Measurements from ENCODE around the gene YIPF7. TPM values are rescaled to one million over a fixed set of nuclear protein-coding genes. Genes with fewer than 3 reads are reported as not detected.

Gene YIPF7
- total and polyA plus RNA-seq, 7 experiments from 2014 or later, result not detected

GRCh38 chr4:44675366-44675765, 23.9 kb upstream of the YIPF7 start:
- Histone ChIP-seq H3K4me3 (ENCODE audit: low read length) (no peak overlapping the region), H3K27ac (ENCODE audit: low read depth, low read length) (no peak overlapping the region), H3K4me1 (ENCODE audit: control insufficient read depth in 2 of 2, insufficient read depth in 2 of 2, low read length in 2 of 2) (peaks cover 8 to 15% of the 10 kb centered on the region in 2 donors), H3K36me3 (ENCODE audit: control insufficient read depth in 2 of 3, insufficient read depth in 3 of 3, low read length in 3 of 3) (peaks cover 0 to 4% (median 0%) of the 10 kb centered on the region in 3 experiments), H3K9me3 (ENCODE audit: control insufficient read depth in 2 of 3, low read length in 3 of 3) (no peaks in the 10 kb centered on the region), H3K27me3 (ENCODE audit: control insufficient read depth in 2 of 2, insufficient read depth in 2 of 2, low read length in 2 of 2) (no peaks in the 10 kb centered on the region)
- DNase-seq, result no peak
- peaks cover 0 to 9% (median under 1%) of the 10 kb centered on the region in 5 donors for H3K27me3 Mint-ChIP-seq
- intact Hi-C loops (cut with micrococcal nuclease), result no loop called here
- ChIA-PET POLR2A (interaction anchor here (0.6 kb wide), 1 partner anchor 1858 kb away, joined by 3 read pairs; no protein-coding TSS in a partner anchor), CTCF (no interaction called here)
- no peak overlapping the region for H3K4me3 Mint-ChIP-seq
- H3K27ac Mint-ChIP-seq, result no peak overlapping the region
- no peak for ATAC-seq
- no peaks in the 10 kb centered on the region for H3K36me3 Mint-ChIP-seq
- peaks cover 5 to 33% (median 22%) of the 10 kb centered on the region in 7 donors for H3K4me1 Mint-ChIP-seq
- H3K9me3 Mint-ChIP-seq, result no peaks in the 10 kb centered on the region

GRCh38 chr4:44674471-44674870, 23.0 kb upstream of the YIPF7 start:
- POLR2A ChIA-PET, result interaction anchor here (0.6 kb wide), 1 partner anchor 1857 kb away, joined by 3 read pairs; no protein-coding TSS in a partner anchor
- Histone ChIP-seq H3K9me3 (ENCODE audit: control insufficient read depth in 2 of 3, low read length in 3 of 3) (no peaks in the 10 kb centered on the region), H3K27ac (ENCODE audit: low read depth, low read length) (no peak overlapping the region), H3K4me1 (ENCODE audit: control insufficient read depth in 2 of 2, insufficient read depth in 2 of 2, low read length in 2 of 2) (peaks cover 8 to 9% of the 10 kb centered on the region in 2 donors), H3K36me3 (ENCODE audit: control insufficient read depth in 2 of 3, insufficient read depth in 3 of 3, low read length in 3 of 3) (peaks cover 0 to 4% (median 0%) of the 10 kb centered on the region in 3 experiments), H3K27me3 (ENCODE audit: control insufficient read depth in 2 of 2, insufficient read depth in 2 of 2, low read length in 2 of 2) (no peaks in the 10 kb centered on the region), H3K4me3 (ENCODE audit: low read length) (no peak overlapping the region)
- CTCF ChIA-PET, result no interaction called here
- Mint-ChIP-seq H3K36me3 (no peaks in the 10 kb centered on the region), H3K9me3 (no peaks in the 10 kb centered on the region), H3K4me3 (no peak overlapping the region), H3K27ac (no peak overlapping the region), H3K27me3 (peaks cover 0 to 16% (median 5%) of the 10 kb centered on the region in 5 donors), H3K4me1 (peaks cover 5 to 24% (median 15%) of the 10 kb centered on the region in 7 donors)
- DNase-seq (no peak), ATAC-seq (no peak)
- intact Hi-C loops (cut with micrococcal nuclease), result no loop called here

DNA sequence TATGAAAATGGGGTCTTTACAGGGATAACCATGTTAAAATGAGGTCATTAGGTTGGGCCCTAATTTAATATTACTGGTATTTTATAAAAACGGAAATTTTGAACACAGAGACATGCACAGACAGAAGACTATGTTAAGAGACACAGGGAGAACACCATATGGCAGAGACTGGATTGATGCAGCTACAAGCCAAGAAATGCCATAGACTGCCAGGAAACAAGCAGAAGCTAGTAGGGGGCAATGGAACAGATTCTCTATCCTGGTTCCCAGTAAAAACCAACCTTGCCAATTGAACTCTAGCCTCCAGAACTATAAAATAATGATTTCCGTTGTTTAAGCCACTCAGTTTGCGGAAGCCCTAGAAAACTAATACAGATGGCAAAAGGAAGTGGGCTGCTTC, 20.2 kb upstream of the YIPF7 start:
- H3K36me3 Mint-ChIP-seq, result no peaks in the 10 kb centered on the region
- ATAC-seq, result no peak
- CTCF ChIA-PET, result no interaction called here
- POLR2A ChIA-PET, result no interaction called here
- Histone ChIP-seq H3K9me3 (ENCODE audit: control insufficient read depth in 2 of 3, low read length in 3 of 3) (no peaks in the 10 kb centered on the region), H3K4me3 (ENCODE audit: low read length) (no peak overlapping the region), H3K27ac (ENCODE audit: low read depth, low read length) (no peak overlapping the region), H3K27me3 (ENCODE audit: control insufficient read depth in 2 of 2, insufficient read depth in 2 of 2, low read length in 2 of 2) (no peaks in the 10 kb centered on the region), H3K4me1 (ENCODE audit: control insufficient read depth in 2 of 2, insufficient read depth in 2 of 2, low read length in 2 of 2) (no peaks in the 10 kb centered on the region), H3K36me3 (ENCODE audit: control insufficient read depth in 2 of 3, insufficient read depth in 3 of 3, low read length in 3 of 3) (no peaks in the 10 kb centered on the region)
- H3K9me3 Mint-ChIP-seq, result no peaks in the 10 kb centered on the region
- H3K4me3 Mint-ChIP-seq, result no peak overlapping the region
- DNase-seq, result no peak
- H3K4me1 Mint-ChIP-seq, result peaks cover 0 to 3% (median 0%) of the 10 kb centered on the region in 7 donors
- peaks cover 8 to 28% (median 10%) of the 10 kb centered on the region in 5 donors for H3K27me3 Mint-ChIP-seq
- intact Hi-C loops (cut with micrococcal nuclease), result no loop called here
- no peak overlapping the region for H3K27ac Mint-ChIP-seq

DNA sequence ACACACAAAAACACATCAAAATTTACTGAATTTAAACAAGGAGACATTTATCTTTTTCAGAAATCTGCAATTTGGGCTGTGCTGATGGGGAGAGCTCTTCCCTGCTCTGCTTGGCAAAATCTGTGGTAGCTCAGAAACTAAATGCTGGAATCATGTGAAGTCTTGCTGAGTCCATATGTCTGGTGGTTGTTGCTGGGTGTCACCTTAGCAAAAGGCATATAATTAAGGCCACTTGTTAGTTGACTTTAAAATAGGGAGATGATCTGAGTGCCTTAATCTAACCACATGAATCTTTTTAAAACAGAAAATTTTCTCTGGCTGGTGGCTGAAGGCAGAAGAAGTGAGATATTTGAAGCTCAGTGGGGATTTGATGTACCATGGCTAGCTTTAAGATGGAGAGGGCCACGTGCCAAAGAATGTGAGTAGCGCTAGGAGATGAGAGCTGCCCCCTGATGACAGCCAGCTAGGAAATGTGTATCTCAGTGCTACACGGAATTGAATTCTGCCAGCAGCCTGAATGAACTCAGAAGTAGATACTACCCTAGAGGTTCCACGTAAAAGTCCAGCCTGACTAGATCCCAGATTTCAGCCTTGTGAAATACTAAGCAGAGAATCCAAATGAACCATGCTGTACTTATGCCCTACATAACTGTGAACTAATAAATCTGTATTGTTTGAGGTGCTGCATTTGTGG, 19.2 kb upstream of the YIPF7 start:
- Histone ChIP-seq H3K4me1 (ENCODE audit: control insufficient read depth in 2 of 2, insufficient read depth in 2 of 2, low read length in 2 of 2) (no peaks in the 10 kb centered on the region), H3K36me3 (ENCODE audit: control insufficient read depth in 2 of 3, insufficient read depth in 3 of 3, low read length in 3 of 3) (no peaks in the 10 kb centered on the region), H3K4me3 (ENCODE audit: low read length) (no peak overlapping the region), H3K9me3 (ENCODE audit: control insufficient read depth in 2 of 3, low read length in 3 of 3) (no peaks in the 10 kb centered on the region), H3K27ac (ENCODE audit: low read depth, low read length) (no peak overlapping the region), H3K27me3 (ENCODE audit: control insufficient read depth in 2 of 2, insufficient read depth in 2 of 2, low read length in 2 of 2) (no peaks in the 10 kb centered on the region)
- CTCF ChIA-PET, result no interaction called here
- no peak for DNase-seq
- Mint-ChIP-seq H3K27me3 (peaks cover 6 to 28% (median 10%) of the 10 kb centered on the region in 5 donors), H3K36me3 (no peaks in the 10 kb centered on the region), H3K4me3 (no peak overlapping the region), H3K9me3 (no peaks in the 10 kb centered on the region), H3K27ac (no peak overlapping the region), H3K4me1 (no peaks in the 10 kb centered on the region)
- no peak for ATAC-seq
- intact Hi-C loops (cut with micrococcal nuclease), result no loop called here
- POLR2A ChIA-PET, result no interaction called here

DNA sequence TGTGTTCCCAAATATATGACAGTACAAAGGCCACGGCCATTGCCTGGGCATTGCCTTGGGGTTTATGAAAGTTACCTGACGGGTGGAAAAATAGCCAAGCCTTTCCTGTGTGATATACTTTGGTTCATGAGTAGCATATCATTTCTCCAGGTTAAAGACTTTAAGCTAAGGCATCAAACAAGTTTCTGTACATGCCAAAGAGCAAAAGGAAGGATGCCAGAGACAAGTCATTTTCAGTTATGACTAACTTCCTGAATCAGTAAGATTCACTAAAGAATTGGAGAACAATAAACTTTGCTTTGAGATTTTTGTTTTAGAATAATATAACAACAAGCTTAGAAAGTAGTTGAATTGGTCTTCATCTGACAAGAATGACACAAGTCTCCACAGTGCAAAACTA, 17.1 kb upstream of the YIPF7 start:
- Mint-ChIP-seq H3K27ac (no peak overlapping the region), H3K27me3 (peaks cover 6 to 28% (median 10%) of the 10 kb centered on the region in 5 donors), H3K4me3 (no peak overlapping the region), H3K9me3 (no peaks in the 10 kb centered on the region), H3K36me3 (no peaks in the 10 kb centered on the region), H3K4me1 (no peaks in the 10 kb centered on the region)
- Histone ChIP-seq H3K4me1 (ENCODE audit: control insufficient read depth in 2 of 2, insufficient read depth in 2 of 2, low read length in 2 of 2) (no peaks in the 10 kb centered on the region), H3K36me3 (ENCODE audit: control insufficient read depth in 2 of 3, insufficient read depth in 3 of 3, low read length in 3 of 3) (no peaks in the 10 kb centered on the region), H3K27me3 (ENCODE audit: control insufficient read depth in 2 of 2, insufficient read depth in 2 of 2, low read length in 2 of 2) (no peaks in the 10 kb centered on the region), H3K9me3 (ENCODE audit: control insufficient read depth in 2 of 3, low read length in 3 of 3) (no peaks in the 10 kb centered on the region), H3K4me3 (ENCODE audit: low read length) (no peak overlapping the region), H3K27ac (ENCODE audit: low read depth, low read length) (no peak overlapping the region)
- ATAC-seq (no peak), DNase-seq (no peak)
- intact Hi-C loops (cut with micrococcal nuclease), result no loop called here
- POLR2A ChIA-PET, result interaction anchor here (0.9 to 1.2 kb wide), 2 partner anchors 10 to 11 kb away, joined by 3 to 5 read pairs; partner anchors contain the start of gene GUF1
- CTCF ChIA-PET, result no interaction called here

GRCh38 chr4:44663539-44664263, 12.3 kb upstream of the YIPF7 start:
- no peak overlapping the region for H3K4me3 ChIP-seq (ENCODE audit: low read length)
- Mint-ChIP-seq H3K9me3 (no peaks in the 10 kb centered on the region), H3K27ac (no peak overlapping the region), H3K36me3 (no peaks in the 10 kb centered on the region), H3K4me1 (peaks cover 0 to 1% (median 0%) of the 10 kb centered on the region in 7 donors), H3K4me3 (no peak overlapping the region), H3K27me3 (peaks cover 0 to 16% (median 9%) of the 10 kb centered on the region in 5 donors)
- intact Hi-C loops (cut with micrococcal nuclease), result no loop called here
- ChIA-PET POLR2A (no interaction called here), CTCF (no interaction called here)
- H3K4me1 ChIP-seq (ENCODE audit: control insufficient read depth in 2 of 2, insufficient read depth in 2 of 2, low read length in 2 of 2), result no peaks in the 10 kb centered on the region
- no peaks in the 10 kb centered on the region for H3K9me3 ChIP-seq (ENCODE audit: control insufficient read depth in 2 of 3, low read length in 3 of 3)
- H3K36me3 ChIP-seq (ENCODE audit: control insufficient read depth in 2 of 3, insufficient read depth in 3 of 3, low read length in 3 of 3), result no peaks in the 10 kb centered on the region
- ATAC-seq (no peak), DNase-seq (no peak)
- no peaks in the 10 kb centered on the region for H3K27me3 ChIP-seq (ENCODE audit: control insufficient read depth in 2 of 2, insufficient read depth in 2 of 2, low read length in 2 of 2)
- no peak overlapping the region for H3K27ac ChIP-seq (ENCODE audit: low read depth, low read length)

Measured in naive thymus-derived CD4-positive, alpha-beta T cell (primary cell).